ENCODE measurements around the gene LAMC2.

The LAMC2 gene

GRCh38 chr1:183186841-183187240 lies 777 bp downstream of the LAMC2 start:
- H3K9ac ChIP-seq (ENCODE audit: low read length), result no peak overlapping the region

GRCh38 chr1:183188240-183188639 lies 2.2 kb downstream of the LAMC2 start:
- Histone ChIP-seq H2AFZ (ENCODE audit: low read depth, low read length, severe bottlenecking) (no peak overlapping the region), H3K79me2 (ENCODE audit: insufficient read depth, low read length) (no peaks in the 10 kb centered on the region), H3K4me3 (ENCODE audit: insufficient read depth, low read length, poor library complexity, severe bottlenecking) (no peak overlapping the region), H3K4me2 (ENCODE audit: low read depth, low read length, poor library complexity, severe bottlenecking) (no peak overlapping the region), H3K9me3 (ENCODE audit: insufficient read depth, low read length) (no peaks in the 10 kb centered on the region), H3K27me3 (ENCODE audit: low read length) (no peaks in the 10 kb centered on the region), H3K36me3 (ENCODE audit: low read length) (no peaks in the 10 kb centered on the region), H3K27ac (ENCODE audit: low read depth, low read length) (no peak overlapping the region), H3K9ac (ENCODE audit: low read length) (no peak overlapping the region), H3F3A (ENCODE audit: insufficient read depth) (no peaks in the 10 kb centered on the region), H4K20me1 (ENCODE audit: low read depth, low read length) (no peaks in the 10 kb centered on the region), H3K9me2 (replicated peaks; ENCODE audit: insufficient read depth, low read length) (no peaks in the 10 kb centered on the region)
- TF ChIP-seq CTCF (IDR thresholded peaks at IDR 0.05; ENCODE audit: insufficient read depth, low read length, poor library complexity, severe bottlenecking) (no peak), EZH2phosphoT487 (conservative IDR thresholded peaks at IDR 0.05; ENCODE audit: low read length) (no peak)

More at GRCh38 chr1:183186841-183187240, 777 bp downstream of the LAMC2 start:
- Histone ChIP-seq H3K9me3 (ENCODE audit: insufficient read depth, low read length) (no peaks in the 10 kb centered on the region), H4K20me1 (ENCODE audit: low read depth, low read length) (no peaks in the 10 kb centered on the region), H3K4me3 (ENCODE audit: insufficient read depth, low read length, poor library complexity, severe bottlenecking) (no peak overlapping the region), H3F3A (ENCODE audit: insufficient read depth) (no peaks in the 10 kb centered on the region), H3K9me2 (replicated peaks; ENCODE audit: insufficient read depth, low read length) (no peaks in the 10 kb centered on the region), H3K79me2 (ENCODE audit: insufficient read depth, low read length) (no peaks in the 10 kb centered on the region), H3K27me3 (ENCODE audit: low read length) (no peaks in the 10 kb centered on the region), H3K4me2 (ENCODE audit: low read depth, low read length, poor library complexity, severe bottlenecking) (no peak overlapping the region), H2AFZ (ENCODE audit: low read depth, low read length, severe bottlenecking) (no peak overlapping the region), H3K36me3 (ENCODE audit: low read length) (no peaks in the 10 kb centered on the region), H3K27ac (ENCODE audit: low read depth, low read length) (no peak overlapping the region)
- no peak for TF ChIP-seq EZH2phosphoT487 (conservative IDR thresholded peaks at IDR 0.05; ENCODE audit: low read length)
- no peak for TF ChIP-seq CTCF (IDR thresholded peaks at IDR 0.05; ENCODE audit: insufficient read depth, low read length, poor library complexity, severe bottlenecking)

GRCh38 chr1:183191833-183192232 lies 5.8 kb downstream of the LAMC2 start:
- Histone ChIP-seq H3K79me2 (ENCODE audit: insufficient read depth, low read length) (no peaks in the 10 kb centered on the region), H3K9me3 (ENCODE audit: insufficient read depth, low read length) (no peaks in the 10 kb centered on the region), H2AFZ (ENCODE audit: low read depth, low read length, severe bottlenecking) (no peak overlapping the region), H3K9ac (ENCODE audit: low read length) (no peak overlapping the region), H3F3A (ENCODE audit: insufficient read depth) (no peaks in the 10 kb centered on the region), H3K36me3 (ENCODE audit: low read length) (no peaks in the 10 kb centered on the region), H4K20me1 (ENCODE audit: low read depth, low read length) (no peaks in the 10 kb centered on the region), H3K9me2 (replicated peaks; ENCODE audit: insufficient read depth, low read length) (no peaks in the 10 kb centered on the region), H3K4me3 (ENCODE audit: insufficient read depth, low read length, poor library complexity, severe bottlenecking) (no peak overlapping the region), H3K4me2 (ENCODE audit: low read depth, low read length, poor library complexity, severe bottlenecking) (no peak overlapping the region), H3K27me3 (ENCODE audit: low read length) (no peaks in the 10 kb centered on the region), H3K27ac (ENCODE audit: low read depth, low read length) (no peak overlapping the region)
- TF ChIP-seq EZH2phosphoT487 (conservative IDR thresholded peaks at IDR 0.05; ENCODE audit: low read length), result no peak
- TF ChIP-seq CTCF (IDR thresholded peaks at IDR 0.05; ENCODE audit: insufficient read depth, low read length, poor library complexity, severe bottlenecking), result no peak

Data from SU-DHL-6 (cell line).